Umbilical cord (tissue), 1 donor: ENCODE results near the gene FAM210B. TPM values are rescaled to one million over a fixed set of nuclear protein-coding genes. Genes with fewer than 3 reads are reported as not detected.

Experiments used
- total RNA-seq: library from RNA; depleted of rRNA; stranded (reverse); fragments of >200 nt; gene quantifications from one replicate; pipeline ENCODE4 v1.2.3, GENCODE V29; 2014; ENCODE audit warnings: low replicate concordance; ENCODE audit not compliant: insufficient read depth

FAM210B gene
- total RNA-seq, 1 donor from 2014 or later: 53.2 TPM

Other genes starting within 250 kb of the FAM210B start
- gene MC3R, start 110.2 kb upstream of the FAM210B start, total RNA-seq: not detected
- gene AURKA, start 33.2 kb downstream of the FAM210B start, total RNA-seq: 12.3 TPM
- 14.7 TPM for gene CSTF1, start 33.7 kb downstream of the FAM210B start, total RNA-seq
- 2.2 TPM for gene CASS4, start 53.3 kb downstream of the FAM210B start, total RNA-seq
- gene RTF2, start 109.7 kb downstream of the FAM210B start, total RNA-seq: 67.7 TPM
- gene FAM209A, start 165.8 kb downstream of the FAM210B start, total RNA-seq: not detected
- gene FAM209B, start 174.3 kb downstream of the FAM210B start, total RNA-seq: not detected